ENCODE measurements around the gene IFIH1. TPM values are rescaled to one million over a fixed set of nuclear protein-coding genes. Genes with fewer than 3 reads are reported as not detected.

The IFIH1 gene
- total RNA-seq, 6 experiments from 2014 or later = 0.83 to 2.1 (median 1.7) TPM

DNA sequence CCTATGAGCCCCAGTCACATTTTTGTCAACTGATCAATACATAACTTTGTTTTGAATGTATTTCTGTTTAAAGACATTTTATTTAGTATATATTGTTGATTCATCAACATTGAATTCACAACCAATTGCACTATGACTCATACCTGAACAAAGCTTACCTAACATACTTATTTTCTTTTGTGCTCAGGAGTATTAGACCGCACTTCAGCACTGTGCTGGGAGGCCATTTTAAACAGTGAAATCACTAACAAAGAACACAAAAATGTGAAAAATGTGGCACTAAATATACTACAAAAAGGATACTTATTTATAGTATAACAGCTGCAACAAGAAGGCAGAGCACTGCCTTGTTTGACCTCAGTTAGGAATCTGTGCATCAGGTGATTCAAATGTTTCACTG, 12.4 kb upstream of the IFIH1 start:
- H3K27ac Mint-ChIP-seq = no peak overlapping the region
- DNase-seq = no peak
- peaks cover 9% of the 10 kb centered on the region; the same call in 1 of the 2 replicates for H3K27me3 Mint-ChIP-seq (ENCODE audit: insufficient read depth)
- TF ChIP-seq, protein P1, sequence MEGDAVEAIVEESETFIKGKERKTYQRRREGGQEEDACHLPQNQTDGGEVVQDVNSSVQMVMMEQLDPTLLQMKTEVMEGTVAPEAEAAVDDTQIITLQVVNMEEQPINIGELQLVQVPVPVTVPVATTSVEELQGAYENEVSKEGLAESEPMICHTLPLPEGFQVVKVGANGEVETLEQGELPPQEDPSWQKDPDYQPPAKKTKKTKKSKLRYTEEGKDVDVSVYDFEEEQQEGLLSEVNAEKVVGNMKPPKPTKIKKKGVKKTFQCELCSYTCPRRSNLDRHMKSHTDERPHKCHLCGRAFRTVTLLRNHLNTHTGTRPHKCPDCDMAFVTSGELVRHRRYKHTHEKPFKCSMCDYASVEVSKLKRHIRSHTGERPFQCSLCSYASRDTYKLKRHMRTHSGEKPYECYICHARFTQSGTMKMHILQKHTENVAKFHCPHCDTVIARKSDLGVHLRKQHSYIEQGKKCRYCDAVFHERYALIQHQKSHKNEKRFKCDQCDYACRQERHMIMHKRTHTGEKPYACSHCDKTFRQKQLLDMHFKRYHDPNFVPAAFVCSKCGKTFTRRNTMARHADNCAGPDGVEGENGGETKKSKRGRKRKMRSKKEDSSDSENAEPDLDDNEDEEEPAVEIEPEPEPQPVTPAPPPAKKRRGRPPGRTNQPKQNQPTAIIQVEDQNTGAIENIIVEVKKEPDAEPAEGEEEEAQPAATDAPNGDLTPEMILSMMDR (IDR thresholded peaks at IDR 0.05) = no peak
- H3K9me3 Mint-ChIP-seq = no peaks in the 10 kb centered on the region
- no peak overlapping the region for H3K4me3 Mint-ChIP-seq
- peaks cover 5% of the 10 kb centered on the region; the same call in 1 of the 2 replicates for H3K4me1 Mint-ChIP-seq (ENCODE audit: low read depth)
- no peaks in the 10 kb centered on the region for H3K36me3 Mint-ChIP-seq (ENCODE audit: low read depth)

DNA sequence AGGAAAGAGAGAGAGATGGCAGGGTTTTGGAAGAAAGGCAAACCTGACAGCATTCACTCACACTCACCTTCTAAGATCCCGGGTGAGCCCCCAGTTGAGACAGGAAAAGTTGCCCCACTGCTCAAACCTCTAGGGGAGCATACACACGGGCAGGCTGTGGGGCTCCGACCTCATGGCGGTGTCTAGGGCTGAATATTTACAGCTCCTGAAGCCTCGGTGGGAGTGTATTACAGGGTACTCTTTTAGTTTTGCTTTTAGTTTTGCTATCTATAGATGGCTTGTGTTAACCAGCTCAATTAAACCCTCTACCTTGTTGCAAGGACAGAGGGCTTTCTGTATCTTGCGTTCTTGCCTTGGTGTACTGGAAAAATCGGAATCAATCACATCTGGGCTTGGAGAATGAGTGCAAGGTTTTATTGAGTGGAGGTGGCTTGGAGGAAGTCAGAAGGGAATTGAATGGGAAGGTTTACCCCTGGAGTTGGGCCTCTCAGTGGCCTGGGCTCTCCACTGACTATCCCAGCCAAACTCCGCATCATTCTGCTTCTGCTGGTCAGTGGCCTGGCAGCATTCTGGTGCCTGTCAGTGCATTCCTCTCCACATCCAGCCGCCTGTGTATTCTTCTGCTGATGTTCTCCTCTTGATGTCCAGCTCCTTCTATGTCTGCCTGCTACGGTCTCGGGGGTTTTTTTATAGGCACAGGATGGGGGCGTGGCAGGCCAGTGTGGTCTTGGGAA, 10.1 kb upstream of the IFIH1 start:
- TF ChIP-seq, protein P1 (IDR thresholded peaks at IDR 0.05) = no peak
- no peaks in the 10 kb centered on the region for H3K36me3 Mint-ChIP-seq (ENCODE audit: low read depth)
- no peaks in the 10 kb centered on the region for H3K9me3 Mint-ChIP-seq
- no peak for DNase-seq
- H3K27me3 Mint-ChIP-seq (ENCODE audit: insufficient read depth) = peaks cover 17% of the 10 kb centered on the region
- no peak overlapping the region for H3K4me3 Mint-ChIP-seq
- H3K27ac Mint-ChIP-seq = no peak overlapping the region
- peaks cover 5% of the 10 kb centered on the region; the same call in 1 of the 2 replicates for H3K4me1 Mint-ChIP-seq (ENCODE audit: low read depth)

DNA sequence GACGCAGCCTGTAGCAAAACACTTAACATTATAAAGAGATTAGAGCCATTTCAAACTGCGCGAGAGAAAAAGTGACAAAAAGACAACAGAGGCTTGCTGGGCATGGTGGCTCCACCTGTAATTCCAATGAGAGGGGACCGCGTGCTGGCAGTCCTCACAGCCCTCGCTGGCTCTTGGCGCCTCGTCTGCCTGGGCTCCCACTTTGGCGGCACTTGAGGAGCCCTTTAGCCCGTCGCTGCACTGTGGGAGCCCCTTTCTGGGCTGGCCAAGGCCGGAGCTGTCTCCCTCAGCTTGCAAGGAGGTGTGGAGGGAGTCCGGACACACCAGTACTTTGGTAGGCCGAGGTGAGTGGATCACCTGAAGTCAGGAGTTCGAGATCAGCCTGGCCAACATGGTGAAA, 9.3 kb upstream of the IFIH1 start:
- H3K4me3 Mint-ChIP-seq = no peak overlapping the region
- H3K4me1 Mint-ChIP-seq (ENCODE audit: low read depth) = peaks cover 5% of the 10 kb centered on the region; the same call in 1 of the 2 replicates
- H3K27me3 Mint-ChIP-seq (ENCODE audit: insufficient read depth) = peaks cover 18% of the 10 kb centered on the region
- TF ChIP-seq, protein P1 (IDR thresholded peaks at IDR 0.05) = no peak
- H3K9me3 Mint-ChIP-seq = no peaks in the 10 kb centered on the region
- no peaks in the 10 kb centered on the region for H3K36me3 Mint-ChIP-seq (ENCODE audit: low read depth)
- DNase-seq = no peak
- H3K27ac Mint-ChIP-seq = no peak overlapping the region

DNA sequence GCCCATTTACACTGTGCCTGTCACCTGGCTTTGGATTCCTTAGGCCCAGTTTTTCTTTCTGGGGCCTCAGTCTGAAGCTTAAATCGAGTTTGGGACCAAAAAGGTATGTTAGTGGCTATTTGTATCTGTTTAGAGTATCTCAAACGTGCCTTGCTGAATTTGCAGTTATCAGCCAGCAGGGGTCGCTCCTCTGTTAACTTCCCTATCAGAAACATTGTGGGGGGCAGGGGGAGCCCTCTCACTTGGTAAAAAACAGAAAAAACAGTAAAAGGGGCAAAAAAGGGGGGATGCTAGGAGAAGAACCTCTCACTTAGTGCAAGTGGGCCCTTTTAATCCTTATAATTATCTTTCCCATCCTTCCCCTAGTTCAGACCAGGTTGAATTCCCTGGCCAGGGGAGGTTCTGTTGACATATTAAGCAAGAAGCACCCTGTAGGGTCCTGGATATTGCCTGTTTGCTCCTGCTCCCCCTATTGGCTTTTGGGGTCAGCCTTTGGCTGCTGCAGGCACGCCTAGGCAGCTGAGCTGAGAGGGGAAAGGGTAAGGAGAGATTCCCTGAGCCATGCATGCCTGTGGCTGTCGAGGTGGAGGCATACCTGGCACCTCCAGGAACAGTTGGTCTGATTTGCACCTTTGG, 8.8 kb upstream of the IFIH1 start:
- TF ChIP-seq, protein P1 (IDR thresholded peaks at IDR 0.05) = peak; percentile 84
- Mint-ChIP-seq H3K27me3 (ENCODE audit: insufficient read depth) (peaks cover 18% of the 10 kb centered on the region), H3K36me3 (ENCODE audit: low read depth) (no peaks in the 10 kb centered on the region), H3K27ac (no peak overlapping the region), H3K4me1 (ENCODE audit: low read depth) (peaks cover 5% of the 10 kb centered on the region; the same call in 1 of the 2 replicates), H3K9me3 (no peaks in the 10 kb centered on the region), H3K4me3 (no peak overlapping the region)
- peak; percentile 8 for DNase-seq

DNA sequence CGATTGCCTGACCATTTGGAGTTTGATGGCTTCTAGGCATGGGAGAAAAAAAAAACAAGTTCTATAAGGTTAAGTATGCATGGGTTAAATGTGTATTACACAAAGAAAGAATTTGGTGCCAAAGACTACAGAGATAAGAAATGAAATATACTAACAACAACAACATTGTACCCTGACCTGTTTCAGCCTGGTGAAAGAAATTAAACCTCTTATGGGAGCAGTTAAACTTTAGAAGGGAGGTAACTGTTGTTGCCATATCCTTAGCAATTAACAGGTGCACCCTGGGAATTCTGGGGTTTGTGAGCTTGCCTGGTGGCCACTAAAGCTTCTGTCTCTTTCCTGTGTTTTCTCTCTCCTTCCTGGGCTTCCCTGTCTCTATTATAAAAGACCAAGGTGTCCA, 6.5 kb upstream of the IFIH1 start:
- TF ChIP-seq, protein P1 (IDR thresholded peaks at IDR 0.05) = no peak
- no peaks in the 10 kb centered on the region for H3K9me3 Mint-ChIP-seq
- H3K27me3 Mint-ChIP-seq (ENCODE audit: insufficient read depth) = peaks cover 18% of the 10 kb centered on the region
- H3K27ac Mint-ChIP-seq = no peak overlapping the region
- no peaks in the 10 kb centered on the region for H3K36me3 Mint-ChIP-seq (ENCODE audit: low read depth)
- DNase-seq = no peak
- no peak overlapping the region for H3K4me3 Mint-ChIP-seq
- peaks cover 5% of the 10 kb centered on the region; the same call in 1 of the 2 replicates for H3K4me1 Mint-ChIP-seq (ENCODE audit: low read depth)
